Fibroblast of pulmonary artery (primary cell): ENCODE measurements around the gene PTPRN2.

ENCODE experiments used
- DNase-seq: peaks from one replicate; pipeline ENCODE4 v3.0.0-alpha.2; 2010; ENCODE audit warnings: low read depth
- H3K4me3 ChIP-seq: replicated peaks from 2 replicates; pipeline ENCODE4 v1.5.1; 2011; ENCODE audit warnings: low read depth, mild to moderate bottlenecking, control low read depth, low read length, moderate library complexity
- TF ChIP-seq, protein P1 (sequence below): IDR thresholded peaks from 2 replicates; pipeline ENCODE4 v1.5.1; 2011; ENCODE audit warnings: mild to moderate bottlenecking, control low read depth, low read length, inconsistent platforms; ENCODE audit errors: missing control alignments

PTPRN2 gene

GRCh38 chr7:158550886-158551452 lies 36.7 kb downstream of the PTPRN2 start:
- no peak overlapping the region for H3K4me3 ChIP-seq
- no peak for DNase-seq
- TF ChIP-seq, protein P1, sequence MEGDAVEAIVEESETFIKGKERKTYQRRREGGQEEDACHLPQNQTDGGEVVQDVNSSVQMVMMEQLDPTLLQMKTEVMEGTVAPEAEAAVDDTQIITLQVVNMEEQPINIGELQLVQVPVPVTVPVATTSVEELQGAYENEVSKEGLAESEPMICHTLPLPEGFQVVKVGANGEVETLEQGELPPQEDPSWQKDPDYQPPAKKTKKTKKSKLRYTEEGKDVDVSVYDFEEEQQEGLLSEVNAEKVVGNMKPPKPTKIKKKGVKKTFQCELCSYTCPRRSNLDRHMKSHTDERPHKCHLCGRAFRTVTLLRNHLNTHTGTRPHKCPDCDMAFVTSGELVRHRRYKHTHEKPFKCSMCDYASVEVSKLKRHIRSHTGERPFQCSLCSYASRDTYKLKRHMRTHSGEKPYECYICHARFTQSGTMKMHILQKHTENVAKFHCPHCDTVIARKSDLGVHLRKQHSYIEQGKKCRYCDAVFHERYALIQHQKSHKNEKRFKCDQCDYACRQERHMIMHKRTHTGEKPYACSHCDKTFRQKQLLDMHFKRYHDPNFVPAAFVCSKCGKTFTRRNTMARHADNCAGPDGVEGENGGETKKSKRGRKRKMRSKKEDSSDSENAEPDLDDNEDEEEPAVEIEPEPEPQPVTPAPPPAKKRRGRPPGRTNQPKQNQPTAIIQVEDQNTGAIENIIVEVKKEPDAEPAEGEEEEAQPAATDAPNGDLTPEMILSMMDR, result no peak

DNA sequence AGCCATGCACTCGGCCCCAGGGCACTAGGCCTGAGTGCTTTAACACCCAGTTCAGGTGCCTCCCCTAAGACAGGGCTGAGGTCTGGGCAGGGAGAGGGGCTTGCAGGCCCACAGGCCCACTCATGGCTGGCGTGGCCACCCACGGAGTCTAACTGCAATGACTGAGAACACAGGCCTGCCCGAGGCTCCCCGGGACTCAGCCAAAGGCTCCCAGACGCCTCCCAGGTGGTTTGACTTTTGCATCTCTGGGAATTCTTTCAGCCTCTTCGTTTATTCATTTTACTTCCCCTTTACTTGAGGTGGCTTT lies 37.3 kb downstream of the PTPRN2 start:
- DNase-seq, result no peak
- TF ChIP-seq, protein P1, result no peak
- H3K4me3 ChIP-seq, result no peak overlapping the region

DNA sequence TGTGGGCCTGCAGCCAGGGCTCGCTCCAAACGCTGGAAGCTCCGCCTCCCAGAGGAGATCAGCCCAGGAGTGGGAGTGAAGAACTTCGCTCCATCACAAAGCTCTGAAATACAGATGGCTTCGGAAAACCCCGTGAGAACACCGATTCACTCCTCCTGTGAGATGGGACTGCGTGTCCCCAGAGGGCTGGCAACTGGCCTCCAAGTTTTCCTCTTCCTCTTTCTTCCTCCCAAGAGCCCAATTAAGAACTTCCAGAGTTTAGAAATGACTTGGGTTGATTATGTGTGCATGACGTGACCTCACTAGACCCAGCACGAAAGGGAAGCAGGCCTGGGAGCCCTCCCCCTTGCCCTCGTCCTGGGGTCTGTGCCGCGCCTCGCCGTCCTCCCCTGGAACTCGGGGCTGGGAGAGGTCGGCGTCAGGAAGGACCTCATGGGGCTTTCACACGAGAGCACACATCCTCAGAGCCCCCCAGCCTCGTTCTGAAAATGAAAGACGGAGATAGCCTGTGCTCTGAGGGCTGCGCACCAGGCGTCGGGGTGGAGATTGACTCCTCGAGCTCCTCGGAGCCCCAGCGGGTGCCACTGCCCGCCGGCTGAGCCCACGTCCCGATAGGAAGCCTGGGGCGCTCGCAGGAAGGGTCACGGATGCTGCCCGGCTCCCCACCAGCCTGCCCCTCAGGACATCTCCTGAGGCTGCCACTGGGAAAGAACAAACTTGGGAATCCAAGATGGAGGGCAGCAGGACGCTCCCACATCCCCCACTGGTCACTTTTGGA lies 37.8 kb downstream of the PTPRN2 start:
- no peak overlapping the region for H3K4me3 ChIP-seq
- TF ChIP-seq, protein P1, result no peak
- DNase-seq, result peak; percentile 14

DNA sequence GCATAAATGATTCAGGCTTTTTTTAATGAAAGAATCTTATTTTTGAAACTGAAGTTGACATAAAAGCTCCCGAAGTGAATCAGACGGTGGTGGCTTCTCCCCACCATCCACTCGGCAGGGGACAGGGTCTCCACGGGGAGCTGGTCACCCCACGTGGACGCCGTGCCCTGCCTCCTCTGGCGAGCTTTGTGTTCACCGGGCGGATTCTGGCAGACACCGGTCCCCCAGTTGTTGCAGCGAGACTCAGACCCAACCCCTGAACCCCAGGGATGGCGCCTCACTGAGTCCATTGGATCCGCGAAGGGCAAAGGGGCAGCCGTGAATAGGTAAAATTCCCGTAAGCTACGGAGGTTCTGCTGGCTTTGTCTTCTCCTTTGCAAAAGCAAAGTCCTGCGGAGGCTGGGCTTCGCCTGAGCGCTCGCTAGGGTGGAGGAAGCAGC lies 38.4 kb downstream of the PTPRN2 start:
- no peak for DNase-seq
- H3K4me3 ChIP-seq, result no peak overlapping the region
- TF ChIP-seq, protein P1, result no peak

- TF ChIP-seq, protein P1, result no peak
- no peak overlapping the region for H3K4me3 ChIP-seq
- DNase-seq, result no peak
Observed at GRCh38 chr7:158548726-158549125, 38.9 kb downstream of the PTPRN2 start.

DNA sequence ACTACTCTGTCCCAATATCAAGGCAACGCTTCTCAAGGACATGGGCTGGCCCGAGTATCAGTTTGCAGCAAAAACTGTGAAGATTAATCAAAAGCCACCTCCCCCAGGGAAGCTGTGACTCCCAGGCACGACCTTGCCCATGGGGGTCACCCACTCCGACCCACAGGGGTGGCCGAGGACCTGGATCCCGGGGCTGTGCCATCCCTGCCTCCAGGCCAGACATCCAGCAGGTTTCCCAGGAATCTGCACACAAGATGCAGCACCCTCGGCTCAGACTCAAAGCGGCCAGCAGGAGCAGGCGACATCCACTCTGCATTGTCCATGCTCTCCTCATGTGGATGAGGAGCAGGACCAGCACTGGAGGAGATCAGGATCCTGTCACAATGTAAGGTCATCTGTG lies 39.8 kb downstream of the PTPRN2 start:
- TF ChIP-seq, protein P1, result no peak
- H3K4me3 ChIP-seq, result no peak overlapping the region
- no peak for DNase-seq

- no peak overlapping the region for H3K4me3 ChIP-seq
- DNase-seq, result no peak
- TF ChIP-seq, protein P1, result no peak
Observed at GRCh38 chr7:158546626-158547025, 41.0 kb downstream of the PTPRN2 start.
